ENCODE results near the gene GALNT9.

- TF ChIP-seq CTCF (IDR thresholded peaks at IDR 0.05), result no peak
- no peak for TF ChIP-seq POLR2A (IDR thresholded peaks at IDR 0.05)
- no peak for TF ChIP-seq EP300 (IDR thresholded peaks at IDR 0.05)
These were observed 6.0 kb downstream of the GALNT9 start for GRCh38 chr12:132323171-132324010.

Measured in tibial nerve (tissue), 4 donors.